ENCODE results near the gene PPP2R5E. TPM values are rescaled to one million over a fixed set of nuclear protein-coding genes. Genes with fewer than 3 reads are reported as not detected.
A peak's percentile ranks its signal among the peaks of the same experiment; 100 is the strongest.
"Not testable (repeated sequence)": the region's sequence is repeated elsewhere in the genome, so short reads cannot be mapped to it uniquely, and the experiment has no call there.

The PPP2R5E gene
- total RNA-seq (14.2 TPM), polyA plus RNA-seq (ENCODE audit: insufficient read depth in 1 of 8, insufficient read length in 8 of 8, low replicate concordance in 1 of 8) (10 to 100 TPM; 14.7 to 25.5 (median 20.6) TPM)
- long read RNA-seq, donor 1, full-length matches to known transcripts: 2 of 12 reads
- long read RNA-seq, donor 1, partial matches to known transcripts: 10 of 12 reads
- long read RNA-seq, donor 1, other reads (novel, unspliced or antisense): 0 of 12 reads
- long read RNA-seq, donor 2: 0 reads
- long read RNA-seq, donor 3, full-length matches to known transcripts: 7 of 33 reads
- long read RNA-seq, donor 3, partial matches to known transcripts: 26 of 33 reads
- long read RNA-seq, donor 3, other reads (novel, unspliced or antisense): 0 of 33 reads
- long read RNA-seq, donor 4, partial matches to known transcripts: 0 of 1 reads
- long read RNA-seq, donor 4, other reads (novel, unspliced or antisense): 0 of 1 reads
- long read RNA-seq, donor 5, full-length matches to known transcripts: 7 of 33 reads
- long read RNA-seq, donor 5, partial matches to known transcripts: 26 of 33 reads
- long read RNA-seq, donor 5, other reads (novel, unspliced or antisense): 0 of 33 reads
- long read RNA-seq, donor 6, full-length matches to known transcripts: 1 of 6 reads
- long read RNA-seq, donor 6, partial matches to known transcripts: 5 of 6 reads
- long read RNA-seq, donor 6, other reads (novel, unspliced or antisense): 0 of 6 reads
- long read RNA-seq, donor 7, partial matches to known transcripts: 13 of 15 reads
- long read RNA-seq, donor 7, other reads (novel, unspliced or antisense): 0 of 15 reads
- long read RNA-seq, donor 8, full-length matches to known transcripts: 3 of 8 reads
- long read RNA-seq, donor 8, partial matches to known transcripts: 5 of 8 reads
- long read RNA-seq, donor 8, other reads (novel, unspliced or antisense): 0 of 8 reads
- long read RNA-seq, donor 9, partial matches to known transcripts: 5 of 5 reads
- long read RNA-seq, donor 9, other reads (novel, unspliced or antisense): 0 of 5 reads
- long read RNA-seq, donor 10, full-length matches to known transcripts: 4 of 9 reads
- long read RNA-seq, donor 10, partial matches to known transcripts: 5 of 9 reads
- long read RNA-seq, donor 10, other reads (novel, unspliced or antisense): 0 of 9 reads
- long read RNA-seq, donor 11, full-length matches to known transcripts: 2 of 8 reads
- long read RNA-seq, donor 11, partial matches to known transcripts: 6 of 8 reads
- long read RNA-seq, donor 11, other reads (novel, unspliced or antisense): 0 of 8 reads

- H3K36me3 ChIP-seq (ENCODE audit: control insufficient read depth, insufficient read depth, low read length): peaks cover 10% of the 10 kb centered on the region
- no peaks in the 10 kb centered on the region for H3K27me3 ChIP-seq (ENCODE audit: control insufficient read depth, insufficient read depth, low read length)
- peak; percentile 100 for DNase-seq
- no peaks in the 10 kb centered on the region for H3K9me3 ChIP-seq (replicated peaks; ENCODE audit: control insufficient read depth, low read depth, low read length)
- peaks cover 3% of the 10 kb centered on the region for H3K4me1 ChIP-seq (ENCODE audit: control insufficient read depth, insufficient read depth, low read length)
- H3K4me3 ChIP-seq (ENCODE audit: low read length): peak within 1 kb of the TSS; percentile 98
- under 1% methylated on average over 69 of the region's 78 CpGs for WGBS (ENCODE audit: insufficient coverage)
- H3K27ac ChIP-seq (ENCODE audit: low read length): peak within 1 kb of the TSS; percentile 93
Measured at GRCh38 chr14:63543000-63543825, at the start of gene PPP2R5E. TSS of gene PPP2R5E (minus strand) at chr14:63543377. CDS start at chr14:63539685, 3,692 bp downstream.

GRCh38 chr14:63583046-63583445, 39.9 kb upstream of the PPP2R5E start:
- not testable (repeated sequence) for H3K4me1 ChIP-seq (ENCODE audit: control insufficient read depth, insufficient read depth, low read length); H3K4me3 ChIP-seq (ENCODE audit: low read length); H3K36me3 ChIP-seq (ENCODE audit: control insufficient read depth, insufficient read depth, low read length); H3K9me3 ChIP-seq (replicated peaks; ENCODE audit: control insufficient read depth, low read depth, low read length); DNase-seq; H3K27ac ChIP-seq (ENCODE audit: low read length); H3K27me3 ChIP-seq (ENCODE audit: control insufficient read depth, insufficient read depth, low read length)
- 80% methylated on average over 1 of the region's 8 CpGs for WGBS (ENCODE audit: insufficient coverage)

GRCh38 chr14:63581491-63581890, 38.3 kb upstream of the PPP2R5E start:
- H3K36me3 ChIP-seq (ENCODE audit: control insufficient read depth, insufficient read depth, low read length): no peaks in the 10 kb centered on the region
- H3K27me3 ChIP-seq (ENCODE audit: control insufficient read depth, insufficient read depth, low read length): no peaks in the 10 kb centered on the region
- H3K27ac ChIP-seq (ENCODE audit: low read length): no peak overlapping the region
- no peak for DNase-seq
- H3K9me3 ChIP-seq (replicated peaks; ENCODE audit: control insufficient read depth, low read depth, low read length): no peaks in the 10 kb centered on the region
- H3K4me3 ChIP-seq (ENCODE audit: low read length): no peak overlapping the region
- no peaks in the 10 kb centered on the region for H3K4me1 ChIP-seq (ENCODE audit: control insufficient read depth, insufficient read depth, low read length)
- WGBS (ENCODE audit: insufficient coverage): 50% methylated on average over 2 of the region's 4 CpGs

GRCh38 chr14:63578300-63578699, 35.1 kb upstream of the PPP2R5E start:
- no peaks in the 10 kb centered on the region for H3K36me3 ChIP-seq (ENCODE audit: control insufficient read depth, insufficient read depth, low read length)
- no peaks in the 10 kb centered on the region for H3K9me3 ChIP-seq (replicated peaks; ENCODE audit: control insufficient read depth, low read depth, low read length)
- H3K4me1 ChIP-seq (ENCODE audit: control insufficient read depth, insufficient read depth, low read length): no peaks in the 10 kb centered on the region
- WGBS (ENCODE audit: insufficient coverage): no CpG with 5 or more reads among the region's 1 CpG
- DNase-seq: no peak
- no peaks in the 10 kb centered on the region for H3K27me3 ChIP-seq (ENCODE audit: control insufficient read depth, insufficient read depth, low read length)
- H3K4me3 ChIP-seq (ENCODE audit: low read length): no peak overlapping the region
- no peak overlapping the region for H3K27ac ChIP-seq (ENCODE audit: low read length)

- no peak for DNase-seq
- no CpG with 5 or more reads among the region's 4 CpGs for WGBS (ENCODE audit: insufficient coverage)
- no peaks in the 10 kb centered on the region for H3K9me3 ChIP-seq (replicated peaks; ENCODE audit: control insufficient read depth, low read depth, low read length)
- no peak overlapping the region for H3K4me3 ChIP-seq (ENCODE audit: low read length)
- no peak overlapping the region for H3K27ac ChIP-seq (ENCODE audit: low read length)
- H3K4me1 ChIP-seq (ENCODE audit: control insufficient read depth, insufficient read depth, low read length): no peaks in the 10 kb centered on the region
- no peaks in the 10 kb centered on the region for H3K36me3 ChIP-seq (ENCODE audit: control insufficient read depth, insufficient read depth, low read length)
- H3K27me3 ChIP-seq (ENCODE audit: control insufficient read depth, insufficient read depth, low read length): no peaks in the 10 kb centered on the region
Measured at GRCh38 chr14:63573581-63573980, 30.4 kb upstream of the PPP2R5E start.

GRCh38 chr14:63565448-63565847, 22.3 kb upstream of the PPP2R5E start:
- H3K4me3 ChIP-seq (ENCODE audit: low read length): no peak overlapping the region
- no peaks in the 10 kb centered on the region for H3K4me1 ChIP-seq (ENCODE audit: control insufficient read depth, insufficient read depth, low read length)
- no peaks in the 10 kb centered on the region for H3K36me3 ChIP-seq (ENCODE audit: control insufficient read depth, insufficient read depth, low read length)
- no peaks in the 10 kb centered on the region for H3K27me3 ChIP-seq (ENCODE audit: control insufficient read depth, insufficient read depth, low read length)
- WGBS (ENCODE audit: insufficient coverage): no CpG with 5 or more reads among the region's 3 CpGs
- no peak for DNase-seq
- H3K9me3 ChIP-seq (replicated peaks; ENCODE audit: control insufficient read depth, low read depth, low read length): no peaks in the 10 kb centered on the region
- H3K27ac ChIP-seq (ENCODE audit: low read length): no peak overlapping the region

- Histone ChIP-seq H3K27ac (ENCODE audit: low read length) (no peak overlapping the region), H3K4me3 (ENCODE audit: low read length) (no peak overlapping the region), H3K4me1 (ENCODE audit: control insufficient read depth, insufficient read depth, low read length) (no peaks in the 10 kb centered on the region), H3K27me3 (ENCODE audit: control insufficient read depth, insufficient read depth, low read length) (no peaks in the 10 kb centered on the region), H3K9me3 (replicated peaks; ENCODE audit: control insufficient read depth, low read depth, low read length) (no peaks in the 10 kb centered on the region), H3K36me3 (ENCODE audit: control insufficient read depth, insufficient read depth, low read length) (no peaks in the 10 kb centered on the region)
- DNase-seq: peak; percentile 55
- 14% methylated on average over 1 of the region's 1 CpG for WGBS (ENCODE audit: insufficient coverage)
Measured at GRCh38 chr14:63564318-63564717, 21.1 kb upstream of the PPP2R5E start.

GRCh38 chr14:63563370-63564026, 20.3 kb upstream of the PPP2R5E start:
- Histone ChIP-seq H3K4me3 (ENCODE audit: low read length) (no peak overlapping the region), H3K36me3 (ENCODE audit: control insufficient read depth, insufficient read depth, low read length) (no peaks in the 10 kb centered on the region), H3K4me1 (ENCODE audit: control insufficient read depth, insufficient read depth, low read length) (no peaks in the 10 kb centered on the region), H3K27ac (ENCODE audit: low read length) (no peak overlapping the region), H3K27me3 (ENCODE audit: control insufficient read depth, insufficient read depth, low read length) (no peaks in the 10 kb centered on the region), H3K9me3 (replicated peaks; ENCODE audit: control insufficient read depth, low read depth, low read length) (no peaks in the 10 kb centered on the region)
- WGBS (ENCODE audit: insufficient coverage): 66% methylated on average over 2 of the region's 7 CpGs
- DNase-seq: no peak

GRCh38 chr14:63562405-63562804, 19.2 kb upstream of the PPP2R5E start:
- H3K4me3 ChIP-seq (ENCODE audit: low read length): no peak overlapping the region
- H3K36me3 ChIP-seq (ENCODE audit: control insufficient read depth, insufficient read depth, low read length): no peaks in the 10 kb centered on the region
- WGBS (ENCODE audit: insufficient coverage): no CpG with 5 or more reads among the region's 3 CpGs
- H3K27me3 ChIP-seq (ENCODE audit: control insufficient read depth, insufficient read depth, low read length): no peaks in the 10 kb centered on the region
- H3K9me3 ChIP-seq (replicated peaks; ENCODE audit: control insufficient read depth, low read depth, low read length): no peaks in the 10 kb centered on the region
- H3K27ac ChIP-seq (ENCODE audit: low read length): no peak overlapping the region
- DNase-seq: no peak
- no peaks in the 10 kb centered on the region for H3K4me1 ChIP-seq (ENCODE audit: control insufficient read depth, insufficient read depth, low read length)
